HT-29 (cell line): Measurements from ENCODE around the gene CACNG1. TPM values are rescaled to one million over a fixed set of nuclear protein-coding genes. Genes with fewer than 3 reads are reported as not detected.
"Not testable (repeated sequence)": the region's sequence is repeated elsewhere in the genome, so short reads cannot be mapped to it uniquely, and the experiment has no call there.

Experiments used
- DNase-seq: peaks from one replicate; pipeline ENCODE4 v3.0.0-alpha.2; 2015; ENCODE audit warnings: low spot score
- total RNA-seq: library from RNA; depleted of rRNA; stranded (reverse); fragments of >200 nt; shearing (Covaris generic); gene quantifications from 2 replicates; pipeline ENCODE4 v1.2.3, GENCODE V29; 2014; rRNA removed

Gene CACNG1
- total RNA-seq, 1 experiment from 2014 or later = not detected

- DNase-seq = no peak
These were observed 33.9 kb downstream of the CACNG1 start for GRCh38 chr17:67078292-67078691.

- no peak for DNase-seq
These were observed 35.1 kb downstream of the CACNG1 start for GRCh38 chr17:67079491-67079890.

- no peak for DNase-seq
These were observed 36.5 kb downstream of the CACNG1 start for GRCh38 chr17:67080804-67081203.

- DNase-seq = no peak
These were observed 37.8 kb downstream of the CACNG1 start for GRCh38 chr17:67082107-67082506.

- no peak for DNase-seq
These were observed 41.1 kb downstream of the CACNG1 start for GRCh38 chr17:67085406-67085805.

- no peak for DNase-seq
These were observed 44.3 kb downstream of the CACNG1 start for GRCh38 chr17:67088639-67089038.

DNA sequence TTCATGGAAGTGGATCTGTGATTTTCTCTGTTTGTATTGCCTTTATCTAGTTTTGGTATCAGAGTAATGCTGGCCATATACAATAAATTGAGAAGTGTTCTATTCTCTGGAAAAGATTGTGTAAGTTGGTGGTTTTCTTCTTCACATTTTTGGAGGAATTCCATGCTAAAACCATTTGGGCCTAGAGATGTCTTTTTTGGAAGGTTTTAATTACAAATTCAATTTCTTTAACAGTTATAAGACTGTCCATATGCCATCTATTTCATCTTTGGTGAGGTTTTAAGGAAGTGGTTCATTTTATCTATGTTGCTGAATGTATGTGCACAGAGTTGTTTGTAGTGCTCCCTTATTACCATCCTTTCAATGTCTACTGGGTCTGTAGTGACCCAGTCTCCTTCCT is 46.0 kb downstream of the CACNG1 start:
- DNase-seq = no peak

DNA sequence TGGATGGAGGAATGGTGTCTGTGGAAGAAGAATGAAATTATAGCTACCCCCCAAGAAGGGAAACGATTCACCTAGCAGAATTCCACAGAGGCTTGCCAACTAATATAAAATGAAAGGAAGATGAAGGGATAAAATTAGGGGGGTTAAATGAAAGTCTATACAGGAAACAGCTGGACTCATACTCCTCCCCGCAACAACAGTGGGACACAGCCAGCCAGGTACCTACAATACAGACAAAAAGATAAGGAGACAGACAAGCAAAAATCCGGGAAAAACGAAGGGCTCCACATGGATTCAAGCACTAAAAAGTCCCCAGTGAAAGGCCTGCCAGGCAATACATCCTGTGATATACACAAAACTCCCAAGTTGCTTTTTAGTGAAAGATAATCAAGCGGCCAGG is 47.9 kb downstream of the CACNG1 start:
- DNase-seq = no peak

DNA sequence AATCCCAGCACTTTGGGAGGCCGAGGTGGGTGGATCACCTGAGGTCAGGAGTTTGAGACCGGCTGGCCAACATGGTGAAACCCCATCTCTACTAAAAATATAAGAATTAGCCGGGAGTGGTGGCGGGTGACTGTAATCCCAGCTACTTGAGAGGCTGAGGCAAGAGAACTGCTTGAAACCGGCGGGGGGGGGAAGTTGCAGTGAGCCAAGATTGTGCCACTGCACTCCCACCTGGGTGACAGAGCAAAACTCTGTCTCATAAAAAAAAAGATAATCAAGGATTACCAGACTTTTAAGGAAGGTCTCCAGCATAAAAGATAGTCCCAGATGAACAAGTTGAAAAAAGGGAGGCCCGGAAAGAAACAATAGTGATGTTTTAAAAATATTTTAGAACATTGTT is 48.4 kb downstream of the CACNG1 start:
- DNase-seq = not testable (repeated sequence)

DNA sequence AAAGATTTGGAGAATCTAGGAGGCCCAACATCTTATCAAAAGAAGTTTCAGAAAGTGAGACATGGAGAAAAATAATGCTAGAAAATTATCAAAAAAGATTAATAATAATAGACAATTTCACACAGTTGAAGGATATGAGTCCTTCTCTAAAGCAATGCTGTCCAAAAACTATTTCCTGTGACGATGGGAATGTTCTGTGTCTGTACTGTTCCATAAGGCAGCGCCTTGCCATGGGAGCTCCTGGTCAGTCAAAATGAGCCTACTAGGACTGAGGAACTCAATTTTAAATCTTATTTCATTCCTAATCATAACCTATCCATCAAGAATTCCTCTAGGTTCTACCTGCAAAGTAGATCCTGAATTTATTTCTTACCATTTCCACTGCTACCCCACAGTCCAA is 49.0 kb downstream of the CACNG1 start:
- no peak for DNase-seq

GRCh38 chr17:67095291-67095690 is 50.9 kb downstream of the CACNG1 start:
- DNase-seq = not testable (repeated sequence)

DNA sequence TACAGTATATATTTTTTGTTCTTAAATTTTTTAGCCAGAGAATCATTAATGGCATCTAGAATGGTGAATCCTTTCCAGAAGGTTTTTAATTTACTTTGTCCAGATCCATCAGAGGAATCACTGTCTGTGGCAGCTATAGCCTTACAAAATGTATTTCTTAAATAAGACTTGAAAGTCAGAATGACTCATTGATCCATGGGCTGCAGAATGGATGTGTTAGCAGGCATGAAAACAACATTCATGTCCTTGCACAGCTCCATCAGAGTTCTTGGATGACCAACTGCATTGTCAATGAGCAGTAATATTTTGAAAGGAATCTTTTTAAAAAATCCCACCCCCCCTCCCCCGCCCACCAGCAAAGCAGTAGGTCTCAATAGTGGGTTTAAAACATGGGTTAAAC is 51.4 kb downstream of the CACNG1 start:
- no peak for DNase-seq

DNA sequence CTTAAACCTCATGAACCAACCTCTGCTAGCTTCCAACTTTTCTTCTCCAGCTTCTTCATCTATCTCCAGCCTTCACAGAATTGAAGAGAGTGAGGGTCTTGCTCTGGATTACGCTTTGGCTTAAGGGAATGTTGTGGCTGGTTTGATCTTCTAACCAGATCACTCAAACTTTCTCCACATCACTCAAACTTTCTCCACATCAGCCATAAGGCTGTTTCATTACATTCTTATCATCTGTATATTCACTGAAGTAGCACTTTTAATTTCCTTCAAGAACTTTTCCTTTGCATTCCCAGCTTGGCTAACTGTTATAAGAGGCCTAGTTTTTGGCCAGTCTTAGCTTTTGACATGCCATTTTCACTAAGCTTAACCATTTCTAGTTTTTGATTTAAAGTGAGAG is 52.3 kb downstream of the CACNG1 start:
- no peak for DNase-seq

DNA sequence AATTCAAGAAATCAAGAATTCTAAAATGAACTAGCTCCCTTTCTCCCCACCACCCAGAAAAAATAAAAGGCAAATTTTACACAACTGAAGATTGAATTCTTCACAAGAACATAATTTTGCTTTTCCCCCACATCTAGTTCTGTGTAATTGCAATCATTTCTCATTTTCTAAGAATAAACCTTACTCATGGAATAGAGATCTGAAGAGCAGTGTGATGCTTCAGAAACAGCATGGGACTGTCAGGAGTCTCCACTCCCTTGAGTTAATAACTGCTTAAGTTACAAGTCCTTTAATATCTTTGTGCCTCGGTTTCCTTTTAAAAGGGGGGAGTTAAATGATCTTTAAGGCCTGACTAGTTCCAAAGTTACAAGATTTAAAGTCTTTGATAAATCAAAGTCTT is 53.7 kb downstream of the CACNG1 start:
- DNase-seq = no peak

GRCh38 chr17:67104641-67105040 is 60.3 kb downstream of the CACNG1 start:
- DNase-seq = not testable (repeated sequence)

DNA sequence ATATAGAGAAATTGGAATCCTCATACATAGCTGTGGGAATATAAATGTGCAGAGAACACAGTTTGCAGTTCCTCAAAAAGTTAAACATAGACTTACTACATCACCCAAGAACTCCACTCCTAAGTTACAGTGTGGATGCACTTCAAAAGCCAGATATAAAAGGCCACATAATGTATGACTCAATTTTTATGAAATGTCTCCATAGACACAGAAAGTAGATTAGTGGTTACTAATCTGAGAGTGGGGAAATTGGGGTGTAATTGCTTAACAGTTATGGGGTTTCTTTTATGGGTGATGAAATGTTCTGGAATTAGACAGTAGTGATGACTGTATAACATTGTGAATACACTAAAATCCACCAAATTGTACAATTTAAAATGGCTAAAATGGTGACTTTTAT is 60.9 kb downstream of the CACNG1 start:
- no peak for DNase-seq

Other genes starting within 250 kb of the CACNG1 start
- not detected in 2 replicates for gene CACNG5, start 209.4 kb upstream of the CACNG1 start, total RNA-seq
- 6.2 and 6.3 TPM in 2 replicates for gene CACNG4, start 79.8 kb upstream of the CACNG1 start, total RNA-seq
- gene HELZ, start 200.6 kb downstream of the CACNG1 start, total RNA-seq = 18.2 and 22.9 TPM in 2 replicates